PC-3 (cell line): Measurements from ENCODE around the gene CEACAM6.

Source experiments
- EZH2phosphoT487 ChIP-seq: fragments of 300-600 bp; sonication (generic); IDR thresholded peaks from 2 replicates; pipeline ENCODE4 v1.6.1; 2018; ENCODE audit warnings: mild to moderate bottlenecking, antibody characterized with exemption, low read length, borderline replicate concordance
- TF ChIP-seq, protein P1 (sequence below): fragments of 300-600 bp; sonication (generic); conservative IDR thresholded peaks from 2 replicates; pipeline ENCODE4 v1.5.1; 2017; ENCODE audit warnings: antibody characterized with exemption, low read depth, mild to moderate bottlenecking, low read length

- TF ChIP-seq EZH2phosphoT487 = no peak
- TF ChIP-seq, protein P1, sequence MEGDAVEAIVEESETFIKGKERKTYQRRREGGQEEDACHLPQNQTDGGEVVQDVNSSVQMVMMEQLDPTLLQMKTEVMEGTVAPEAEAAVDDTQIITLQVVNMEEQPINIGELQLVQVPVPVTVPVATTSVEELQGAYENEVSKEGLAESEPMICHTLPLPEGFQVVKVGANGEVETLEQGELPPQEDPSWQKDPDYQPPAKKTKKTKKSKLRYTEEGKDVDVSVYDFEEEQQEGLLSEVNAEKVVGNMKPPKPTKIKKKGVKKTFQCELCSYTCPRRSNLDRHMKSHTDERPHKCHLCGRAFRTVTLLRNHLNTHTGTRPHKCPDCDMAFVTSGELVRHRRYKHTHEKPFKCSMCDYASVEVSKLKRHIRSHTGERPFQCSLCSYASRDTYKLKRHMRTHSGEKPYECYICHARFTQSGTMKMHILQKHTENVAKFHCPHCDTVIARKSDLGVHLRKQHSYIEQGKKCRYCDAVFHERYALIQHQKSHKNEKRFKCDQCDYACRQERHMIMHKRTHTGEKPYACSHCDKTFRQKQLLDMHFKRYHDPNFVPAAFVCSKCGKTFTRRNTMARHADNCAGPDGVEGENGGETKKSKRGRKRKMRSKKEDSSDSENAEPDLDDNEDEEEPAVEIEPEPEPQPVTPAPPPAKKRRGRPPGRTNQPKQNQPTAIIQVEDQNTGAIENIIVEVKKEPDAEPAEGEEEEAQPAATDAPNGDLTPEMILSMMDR = no peak
Measured at GRCh38 chr19:41787055-41787454, 31.7 kb downstream of the CEACAM6 start.
